ENCODE data around the gene POLE2.

DNA sequence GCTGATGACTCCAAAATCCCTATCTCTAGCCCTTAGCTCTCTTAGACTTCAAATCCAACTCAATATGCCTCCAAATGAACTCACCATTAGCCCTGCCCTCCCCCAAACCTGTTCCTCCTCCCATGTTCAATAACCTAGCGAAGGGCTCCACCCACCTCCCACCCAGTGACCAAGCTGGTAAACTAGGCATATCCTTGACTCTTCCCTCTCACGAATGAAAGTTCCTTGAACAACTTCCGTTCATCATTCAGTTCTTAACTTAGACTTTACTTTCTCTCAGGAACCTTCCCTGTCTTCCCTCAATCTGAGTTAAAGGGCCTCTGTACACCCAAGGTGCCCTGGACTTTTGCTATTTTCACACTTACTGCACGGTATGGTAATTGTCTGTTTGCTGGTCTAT is 3.0 kb upstream of the POLE2 start:
- TF ChIP-seq CEBPB (IDR thresholded peaks at IDR 0.05): no peak
- TF ChIP-seq EGR1 (IDR thresholded peaks at IDR 0.05): no peak
- no peak for TF ChIP-seq TCF12 (IDR thresholded peaks at IDR 0.05; ENCODE audit: low read depth)
- no peak for TF ChIP-seq YY1 (IDR thresholded peaks at IDR 0.05; ENCODE audit: low read depth)
- no peak for TF ChIP-seq NFIC (IDR thresholded peaks at IDR 0.05)
- no peak for TF ChIP-seq TAF1 (IDR thresholded peaks at IDR 0.05; ENCODE audit: low read depth)
- TF ChIP-seq, protein P1, sequence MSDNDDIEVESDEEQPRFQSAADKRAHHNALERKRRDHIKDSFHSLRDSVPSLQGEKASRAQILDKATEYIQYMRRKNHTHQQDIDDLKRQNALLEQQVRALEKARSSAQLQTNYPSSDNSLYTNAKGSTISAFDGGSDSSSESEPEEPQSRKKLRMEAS (IDR thresholded peaks at IDR 0.05): no peak
- TF ChIP-seq EP300 (IDR thresholded peaks at IDR 0.05; ENCODE audit: borderline replicate concordance): no peak
